ENCODE data around the gene PCSK9. TPM values are rescaled to one million over a fixed set of nuclear protein-coding genes. Genes with fewer than 3 reads are reported as not detected.

PCSK9 gene
- total and polyA plus RNA-seq, 2 experiments from 2014 or later, result 1.3 TPM; not detected in 1

- H3K4me3 ChIP-seq, result no peak overlapping the region
- H3K4me1 ChIP-seq (ENCODE audit: low read depth), result no peaks in the 10 kb centered on the region
- peaks cover 56% of the 10 kb centered on the region for H3K27me3 ChIP-seq
- DNase-seq (ENCODE audit: low read depth in 1 of 2, low spot score in 1 of 2), result no peak
- no peak for TF ChIP-seq CTCF (IDR thresholded peaks at IDR 0.05; ENCODE audit: low read depth, low read length)
- no peak overlapping the region for H3K27ac ChIP-seq
- H3K9me3 ChIP-seq (ENCODE audit: low read depth), result no peaks in the 10 kb centered on the region
- no peaks in the 10 kb centered on the region for H3K36me3 ChIP-seq
Observed at GRCh38 chr1:55041613-55042012, 2.3 kb downstream of the PCSK9 start.

GRCh38 chr1:55043011-55043410, 3.7 kb downstream of the PCSK9 start:
- TF ChIP-seq CTCF (IDR thresholded peaks at IDR 0.05; ENCODE audit: low read depth, low read length), result no peak
- Histone ChIP-seq H3K4me1 (ENCODE audit: low read depth) (no peaks in the 10 kb centered on the region), H3K36me3 (no peaks in the 10 kb centered on the region), H3K27me3 (peaks cover 46% of the 10 kb centered on the region), H3K4me3 (no peak overlapping the region), H3K27ac (no peak overlapping the region), H3K9me3 (ENCODE audit: low read depth) (no peaks in the 10 kb centered on the region)
- DNase-seq (ENCODE audit: low read depth in 1 of 2, low spot score in 1 of 2), result no peak

DNA sequence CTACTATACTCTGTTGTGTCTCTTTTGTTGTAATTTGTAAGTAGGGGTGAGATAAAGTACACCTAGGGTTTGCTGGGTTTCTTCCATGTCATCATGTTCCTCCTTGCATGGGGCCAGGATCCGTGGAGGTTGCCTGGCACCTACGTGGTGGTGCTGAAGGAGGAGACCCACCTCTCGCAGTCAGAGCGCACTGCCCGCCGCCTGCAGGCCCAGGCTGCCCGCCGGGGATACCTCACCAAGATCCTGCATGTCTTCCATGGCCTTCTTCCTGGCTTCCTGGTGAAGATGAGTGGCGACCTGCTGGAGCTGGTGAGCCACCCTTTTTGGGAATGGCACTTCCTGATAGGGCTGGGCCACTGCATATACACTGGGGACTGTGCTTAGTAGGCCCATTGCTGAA, 4.4 kb downstream of the PCSK9 start:
- H3K36me3 ChIP-seq, result no peaks in the 10 kb centered on the region
- no peak for DNase-seq (ENCODE audit: low read depth in 1 of 2, low spot score in 1 of 2)
- no peak overlapping the region for H3K4me3 ChIP-seq
- no peak overlapping the region for H3K27ac ChIP-seq
- H3K4me1 ChIP-seq (ENCODE audit: low read depth), result no peaks in the 10 kb centered on the region
- no peaks in the 10 kb centered on the region for H3K9me3 ChIP-seq (ENCODE audit: low read depth)
- peaks cover 39% of the 10 kb centered on the region for H3K27me3 ChIP-seq
- TF ChIP-seq CTCF (IDR thresholded peaks at IDR 0.05; ENCODE audit: low read depth, low read length), result no peak

GRCh38 chr1:55044617-55045397, 5.5 kb downstream of the PCSK9 start:
- Histone ChIP-seq H3K4me3 (no peak overlapping the region), H3K27ac (no peak overlapping the region), H3K27me3 (peaks cover 28% of the 10 kb centered on the region), H3K4me1 (ENCODE audit: low read depth) (no peaks in the 10 kb centered on the region), H3K36me3 (no peaks in the 10 kb centered on the region), H3K9me3 (ENCODE audit: low read depth) (no peaks in the 10 kb centered on the region)
- no peak for DNase-seq (ENCODE audit: low read depth in 1 of 2, low spot score in 1 of 2)
- no peak for TF ChIP-seq CTCF (IDR thresholded peaks at IDR 0.05; ENCODE audit: low read depth, low read length)

GRCh38 chr1:55045430-55045829, 6.1 kb downstream of the PCSK9 start:
- H3K4me1 ChIP-seq (ENCODE audit: low read depth), result no peaks in the 10 kb centered on the region
- no peaks in the 10 kb centered on the region for H3K36me3 ChIP-seq
- H3K27me3 ChIP-seq, result peaks cover 22% of the 10 kb centered on the region
- H3K27ac ChIP-seq, result no peak overlapping the region
- no peaks in the 10 kb centered on the region for H3K9me3 ChIP-seq (ENCODE audit: low read depth)
- TF ChIP-seq CTCF (IDR thresholded peaks at IDR 0.05; ENCODE audit: low read depth, low read length), result no peak
- no peak overlapping the region for H3K4me3 ChIP-seq
- no peak for DNase-seq (ENCODE audit: low read depth in 1 of 2, low spot score in 1 of 2)

All from cardiac muscle cell (in vitro differentiated cells and primary cell).